D721Med (cell line): ENCODE data around the gene UNC13B.

Source experiments
- DNase-seq: peaks from one replicate; pipeline ENCODE4 v3.0.0; 2011; ENCODE audit warnings: low spot score; ENCODE audit not compliant: insufficient read length
- FAIRE-seq: peaks from 2 replicates; lab custom pipeline; 2011; peaks lifted over from hg19 to GRCh38; lab: Jason Lieb, UNC
- TF ChIP-seq, protein P1 (sequence below): IDR thresholded peaks from 2 replicates; pipeline ENCODE4 v1.5.1; 2012; ENCODE audit warnings: mild to moderate bottlenecking, control low read depth; ENCODE audit not compliant: insufficient read depth; ENCODE audit errors: missing control alignments

The UNC13B gene

DNA sequence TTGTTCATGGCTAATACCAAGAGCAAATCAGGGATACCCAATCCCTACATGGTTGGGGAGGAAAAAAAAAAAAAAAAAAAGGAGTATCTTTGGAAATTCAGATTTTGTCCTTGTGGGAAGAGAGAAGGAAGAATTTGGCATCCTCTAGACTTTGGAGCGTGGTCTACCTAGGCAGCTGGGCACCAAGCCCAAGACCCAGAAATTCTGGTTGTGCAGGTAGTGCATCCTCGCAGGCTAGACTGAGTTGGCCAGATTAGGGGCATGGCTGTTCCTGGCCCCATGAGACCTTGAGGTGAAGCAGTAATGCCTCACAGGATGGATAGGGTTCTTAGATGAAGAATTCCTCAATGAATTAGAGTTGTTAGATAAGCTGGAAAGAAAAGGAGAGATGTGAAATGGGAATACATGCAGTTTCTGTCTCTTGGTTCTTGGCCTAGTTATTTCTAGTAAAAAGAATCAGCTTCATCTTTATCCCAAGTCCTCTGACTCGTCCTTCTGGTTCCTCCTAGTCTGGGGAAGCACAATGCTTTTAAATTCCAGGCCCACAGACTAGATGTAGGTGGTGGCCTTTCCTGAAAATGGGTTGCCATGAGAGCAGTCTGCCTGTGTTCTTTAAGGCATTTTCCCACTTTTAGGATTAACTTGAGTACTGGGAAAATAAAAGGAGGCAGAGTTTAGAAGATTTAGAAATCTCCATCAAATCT, 187.6 kb downstream of the UNC13B start:
- FAIRE-seq (no peak), DNase-seq (no peak)
- TF ChIP-seq, protein P1, sequence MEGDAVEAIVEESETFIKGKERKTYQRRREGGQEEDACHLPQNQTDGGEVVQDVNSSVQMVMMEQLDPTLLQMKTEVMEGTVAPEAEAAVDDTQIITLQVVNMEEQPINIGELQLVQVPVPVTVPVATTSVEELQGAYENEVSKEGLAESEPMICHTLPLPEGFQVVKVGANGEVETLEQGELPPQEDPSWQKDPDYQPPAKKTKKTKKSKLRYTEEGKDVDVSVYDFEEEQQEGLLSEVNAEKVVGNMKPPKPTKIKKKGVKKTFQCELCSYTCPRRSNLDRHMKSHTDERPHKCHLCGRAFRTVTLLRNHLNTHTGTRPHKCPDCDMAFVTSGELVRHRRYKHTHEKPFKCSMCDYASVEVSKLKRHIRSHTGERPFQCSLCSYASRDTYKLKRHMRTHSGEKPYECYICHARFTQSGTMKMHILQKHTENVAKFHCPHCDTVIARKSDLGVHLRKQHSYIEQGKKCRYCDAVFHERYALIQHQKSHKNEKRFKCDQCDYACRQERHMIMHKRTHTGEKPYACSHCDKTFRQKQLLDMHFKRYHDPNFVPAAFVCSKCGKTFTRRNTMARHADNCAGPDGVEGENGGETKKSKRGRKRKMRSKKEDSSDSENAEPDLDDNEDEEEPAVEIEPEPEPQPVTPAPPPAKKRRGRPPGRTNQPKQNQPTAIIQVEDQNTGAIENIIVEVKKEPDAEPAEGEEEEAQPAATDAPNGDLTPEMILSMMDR = no peak

- DNase-seq (no peak), FAIRE-seq (no peak)
- TF ChIP-seq, protein P1 = no peak
These were observed 188.4 kb downstream of the UNC13B start for GRCh38 chr9:35350212-35350611.

DNA sequence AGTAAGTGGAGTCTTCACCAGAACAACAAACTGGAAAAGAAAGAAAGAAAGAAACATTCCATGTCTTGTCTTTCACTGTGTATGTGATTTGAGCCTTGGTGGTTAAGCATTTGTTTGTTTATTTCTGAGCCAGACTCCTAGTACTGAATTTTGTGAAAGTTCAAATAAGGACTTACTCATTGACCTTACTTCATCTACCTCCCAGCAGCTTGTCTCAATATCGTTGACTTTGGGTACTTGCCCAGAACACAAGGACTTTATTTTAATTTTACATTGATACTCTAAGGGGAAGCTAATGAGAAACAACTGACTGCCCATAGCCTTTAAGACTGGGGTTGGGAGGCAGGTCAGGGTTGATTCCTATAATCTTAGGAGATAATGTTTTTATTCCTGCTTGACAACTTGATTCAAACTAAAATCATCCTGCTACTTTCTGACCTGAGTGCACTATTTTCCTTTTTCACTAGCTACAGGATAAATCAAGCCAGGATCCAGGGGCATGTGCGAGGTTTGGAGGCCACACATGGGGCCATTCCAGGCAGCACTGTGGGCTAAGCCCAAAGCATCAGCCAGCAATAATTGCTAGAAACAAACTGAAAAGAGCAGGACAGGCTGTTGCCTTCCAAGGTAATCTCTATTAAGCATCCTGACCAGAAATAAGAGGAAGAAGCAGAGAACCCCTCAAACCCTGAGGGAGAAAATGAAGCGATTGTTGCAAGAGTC, 189.2 kb downstream of the UNC13B start:
- TF ChIP-seq, protein P1 = no peak
- FAIRE-seq (no peak), DNase-seq (no peak)

DNA sequence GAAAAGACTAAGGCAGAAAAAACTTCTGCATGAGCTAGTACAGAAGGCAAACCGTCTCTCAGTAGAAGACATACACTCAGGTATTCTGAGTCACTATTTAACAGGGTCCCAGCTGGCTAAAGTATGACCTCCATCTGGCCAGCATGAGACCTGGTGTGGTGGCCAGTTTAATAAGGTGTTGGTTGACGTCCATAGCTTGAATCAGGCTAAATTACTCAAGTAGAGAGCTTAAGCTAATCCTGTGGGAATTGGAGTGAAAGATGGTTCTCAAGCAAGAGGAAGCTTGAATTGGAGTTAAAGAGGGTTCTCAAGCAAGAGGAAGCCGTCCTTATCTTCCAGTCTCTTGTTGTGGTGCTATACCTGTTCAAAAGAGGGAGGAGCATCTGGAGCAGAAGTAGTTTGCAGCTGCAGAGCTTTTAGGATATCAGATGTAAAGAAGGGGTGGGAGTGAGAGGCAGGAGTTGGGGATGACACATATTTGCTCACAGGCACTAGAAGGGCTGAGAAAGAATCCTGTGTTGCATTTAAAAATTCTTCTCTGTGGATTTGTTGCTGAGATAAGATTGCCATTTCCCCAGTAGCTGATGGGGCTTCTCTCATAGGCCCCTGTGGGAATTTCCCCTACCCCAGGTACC, 192.0 kb downstream of the UNC13B start:
- DNase-seq = no peak
- TF ChIP-seq, protein P1 = no peak
- FAIRE-seq = no peak

GRCh38 chr9:35355939-35356338, 194.1 kb downstream of the UNC13B start:
- TF ChIP-seq, protein P1 = no peak
- no peak for DNase-seq
- FAIRE-seq = no peak

- TF ChIP-seq, protein P1 = no peak
- DNase-seq = no peak
- no peak for FAIRE-seq
These were observed 195.3 kb downstream of the UNC13B start for GRCh38 chr9:35357116-35357515.
